HAP-1 (cell line): Measurements from ENCODE around the gene NISCH.
"Not testable (repeated sequence)": the region's sequence is repeated elsewhere in the genome, so short reads cannot be mapped to it uniquely, and the experiment has no call there.

Experiments
- DNase-seq, 2 experiments: peaks; one replicate each; pipeline ENCODE4 v3.0.0-alpha.2; 2016 to 2020; ENCODE audit warnings: low spot score in 2 of 2
- H3K27me3 ChIP-seq: fragments of 250-450 bp; sonication (Bioruptor Pico); 2 replicates; pipeline ENCODE4 v1.5.1; 2020; ENCODE audit warnings: low read depth, mild to moderate bottlenecking, moderate library complexity
- H3K36me3 ChIP-seq: fragments of 250-450 bp; sonication (Bioruptor Pico); replicated peaks from 2 replicates; pipeline ENCODE4 v1.5.1; 2020; ENCODE audit warnings: mild to moderate bottlenecking
- H3K4me1 ChIP-seq: fragments of 250-450 bp; sonication (Bioruptor Pico); 2 replicates; pipeline ENCODE4 v1.5.1; 2020; ENCODE audit warnings: mild to moderate bottlenecking
- H3K4me3 ChIP-seq: fragments of 250-450 bp; sonication (Bioruptor Pico); 2 replicates; pipeline ENCODE4 v1.5.1; 2020; ENCODE audit warnings: mild to moderate bottlenecking, moderate library complexity
- H3K9me3 ChIP-seq: fragments of 250-450 bp; sonication (Bioruptor Pico); 2 replicates; pipeline ENCODE4 v1.5.1; 2020; ENCODE audit warnings: mild to moderate bottlenecking, moderate library complexity
- in situ Hi-C: fragments of 300-500 bp; cut with MboI; formaldehyde crosslinking; loops from 3 replicates; pipeline ENCODE4 v1.14.3; 2020; ENCODE audit warnings: low sequenced_read_pairs, inconsistent platforms, mixed read lengths

The NISCH gene

DNA sequence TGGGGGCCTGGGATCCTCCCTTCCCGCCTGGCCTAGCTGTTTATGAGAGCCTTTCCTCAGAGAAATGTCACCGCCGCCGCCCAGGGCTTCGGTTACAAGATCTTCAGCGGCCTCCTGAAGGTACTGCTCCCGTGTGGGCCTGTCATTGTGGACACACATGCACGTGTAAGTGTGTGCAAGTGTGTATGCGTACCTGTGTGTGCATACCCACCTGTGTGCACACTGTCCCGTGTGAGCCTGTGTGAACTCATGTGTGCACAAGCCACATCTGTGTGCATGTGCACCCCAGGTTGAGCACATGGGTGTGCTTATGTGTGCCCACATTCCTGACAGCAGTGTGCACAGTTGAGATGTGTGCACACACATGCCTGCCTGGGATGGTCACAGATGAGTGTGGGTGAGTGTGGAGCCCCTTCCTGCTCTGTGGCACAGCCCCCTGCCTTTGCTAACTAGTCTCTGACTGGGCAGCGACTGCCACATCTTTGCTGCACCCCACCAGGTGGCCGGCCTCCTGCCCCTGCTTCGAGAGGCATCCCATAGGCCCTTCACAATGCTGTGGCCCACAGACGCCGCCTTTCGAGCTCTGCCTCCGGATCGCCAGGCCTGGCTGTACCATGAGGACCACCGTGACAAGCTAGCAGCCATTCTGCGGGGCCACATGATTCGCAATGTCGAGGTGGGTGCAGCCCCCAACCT lies 64.2 kb downstream of the NISCH start:
- H3K4me1 ChIP-seq: no peaks in the 10 kb centered on the region
- in situ Hi-C loops: no loop called here
- no peak overlapping the region for H3K4me3 ChIP-seq
- H3K27me3 ChIP-seq: no peaks in the 10 kb centered on the region
- H3K36me3 ChIP-seq: peaks cover 13% of the 10 kb centered on the region
- DNase-seq: no peak
- no peaks in the 10 kb centered on the region for H3K9me3 ChIP-seq

DNA sequence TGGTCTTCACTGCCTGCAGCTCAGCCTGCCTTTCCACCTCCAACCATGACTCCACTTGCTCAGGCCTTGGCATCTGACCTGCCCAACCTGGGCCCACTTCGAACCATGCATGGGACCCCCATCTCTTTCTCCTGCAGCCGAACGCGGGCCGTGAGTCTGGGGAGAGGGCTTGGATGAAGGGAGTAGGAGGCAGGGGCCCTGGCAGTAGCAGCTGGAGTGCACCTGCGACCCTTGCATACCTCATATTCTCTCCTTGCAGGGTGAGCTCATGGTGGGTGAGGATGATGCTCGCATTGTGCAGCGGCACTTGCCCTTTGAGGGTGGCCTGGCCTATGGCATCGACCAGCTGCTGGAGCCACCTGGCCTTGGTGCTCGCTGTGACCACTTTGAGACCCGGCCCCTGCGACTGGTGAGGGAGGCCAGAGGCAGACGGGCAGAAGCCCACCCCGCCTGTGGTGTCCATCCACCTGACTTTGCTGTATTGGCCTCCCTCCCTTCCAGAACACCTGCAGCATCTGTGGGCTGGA lies 64.8 kb downstream of the NISCH start:
- no peaks in the 10 kb centered on the region for H3K4me1 ChIP-seq
- in situ Hi-C loops: no loop called here

DNA sequence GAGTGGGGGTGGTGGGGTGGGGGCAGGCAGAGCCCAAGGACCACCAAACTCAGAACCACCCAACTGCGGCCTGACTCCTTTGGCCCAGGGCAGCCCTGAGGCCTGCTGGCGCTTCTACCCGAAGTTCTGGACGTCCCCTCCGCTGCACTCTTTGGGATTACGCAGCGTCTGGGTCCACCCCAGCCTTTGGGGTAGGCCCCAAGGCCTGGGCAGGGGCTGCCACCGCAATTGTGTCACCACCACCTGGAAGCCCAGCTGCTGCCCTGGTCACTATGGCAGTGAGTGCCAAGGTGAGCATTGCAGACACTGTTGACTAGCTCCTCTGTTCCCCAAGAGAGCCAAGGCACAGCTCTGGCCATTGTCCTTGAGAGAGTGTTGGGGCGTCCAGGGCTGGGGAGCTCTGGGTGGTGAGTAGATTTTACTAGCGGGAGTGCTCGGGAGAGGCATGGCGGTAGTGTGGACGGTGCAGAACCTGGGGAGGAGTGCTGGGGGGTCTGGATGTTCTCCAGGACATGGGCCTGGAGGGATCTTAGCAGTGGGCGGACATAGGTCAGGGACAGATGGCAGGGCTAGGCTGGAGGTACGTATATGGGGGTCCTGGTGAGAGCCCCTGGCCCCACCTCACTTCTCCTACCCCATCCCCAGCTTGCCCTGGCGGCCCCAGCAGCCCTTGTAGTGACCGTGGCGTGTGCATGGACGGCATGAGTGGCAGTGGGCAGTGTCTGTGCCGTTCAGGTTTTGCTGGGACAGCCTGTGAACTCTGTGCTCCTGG lies 65.5 kb downstream of the NISCH start:
- in situ Hi-C loops: no loop called here
- DNase-seq: no peak
- no peak overlapping the region for H3K4me3 ChIP-seq

More for the DNA sequence above, 64.8 kb downstream of the NISCH start:
- DNase-seq: no peak
- no peak overlapping the region for H3K4me3 ChIP-seq
- H3K36me3 ChIP-seq: peaks cover 15% of the 10 kb centered on the region
- H3K9me3 ChIP-seq: no peaks in the 10 kb centered on the region
- H3K27me3 ChIP-seq: no peaks in the 10 kb centered on the region

DNA sequence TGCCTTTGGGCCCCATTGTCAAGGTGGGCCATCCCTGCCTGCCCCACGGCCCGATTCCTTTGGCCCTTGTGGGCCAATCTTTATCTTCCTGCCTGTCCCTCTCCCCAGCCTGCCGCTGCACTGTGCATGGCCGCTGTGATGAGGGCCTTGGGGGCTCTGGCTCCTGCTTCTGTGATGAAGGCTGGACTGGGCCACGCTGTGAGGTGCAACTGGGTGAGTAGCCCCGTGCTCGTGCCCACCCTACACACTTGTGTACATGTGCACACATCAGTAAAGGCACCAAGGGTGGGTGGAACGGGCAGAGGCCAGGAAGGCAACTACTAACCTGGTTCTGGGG lies 66.1 kb downstream of the NISCH start:
- no peaks in the 10 kb centered on the region for H3K9me3 ChIP-seq
- in situ Hi-C loops: no loop called here
- peaks cover 28% of the 10 kb centered on the region for H3K36me3 ChIP-seq
- no peak overlapping the region for H3K4me3 ChIP-seq
- H3K27me3 ChIP-seq: no peaks in the 10 kb centered on the region
- no peak for DNase-seq
- H3K4me1 ChIP-seq: no peaks in the 10 kb centered on the region

More for the DNA sequence above, 65.5 kb downstream of the NISCH start:
- H3K9me3 ChIP-seq: no peaks in the 10 kb centered on the region
- H3K4me1 ChIP-seq: no peaks in the 10 kb centered on the region
- peaks cover 22% of the 10 kb centered on the region for H3K36me3 ChIP-seq
- H3K27me3 ChIP-seq: no peaks in the 10 kb centered on the region

DNA sequence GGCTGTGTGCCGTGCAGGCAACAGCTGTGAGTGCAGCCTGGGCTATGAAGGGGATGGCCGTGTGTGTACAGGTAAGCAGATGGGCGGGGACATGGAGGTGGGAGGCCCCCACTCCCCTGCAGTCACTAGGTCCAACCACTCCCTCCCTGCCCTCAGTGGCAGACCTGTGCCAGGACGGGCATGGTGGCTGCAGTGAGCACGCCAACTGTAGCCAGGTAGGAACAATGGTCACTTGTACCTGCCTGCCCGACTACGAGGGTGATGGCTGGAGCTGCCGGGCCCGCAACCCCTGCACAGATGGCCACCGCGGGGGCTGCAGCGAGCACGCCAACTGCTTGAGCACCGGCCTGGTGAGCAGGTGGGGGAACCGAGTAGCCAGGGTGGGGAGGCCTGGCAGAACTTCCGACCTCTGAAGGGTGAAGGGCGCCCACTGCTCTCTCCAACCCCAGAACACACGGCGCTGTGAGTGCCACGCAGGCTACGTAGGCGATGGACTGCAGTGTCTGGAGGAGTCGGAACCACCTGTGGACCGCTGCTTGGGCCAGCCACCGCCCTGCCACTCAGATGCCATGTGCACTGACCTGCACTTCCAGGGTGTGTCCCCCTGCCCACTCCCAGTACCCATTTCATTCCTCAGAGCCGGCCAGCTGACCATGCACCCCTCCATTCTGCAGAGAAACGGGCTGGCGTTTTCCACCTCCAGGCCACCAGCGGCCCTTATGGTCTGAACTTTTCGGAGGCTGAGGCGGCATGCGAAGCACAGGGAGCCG lies 66.7 kb downstream of the NISCH start:
- no peak for DNase-seq
- Histone ChIP-seq H3K36me3 (peaks cover 34% of the 10 kb centered on the region), H3K27me3 (no peaks in the 10 kb centered on the region), H3K4me1 (no peaks in the 10 kb centered on the region), H3K9me3 (no peaks in the 10 kb centered on the region), H3K4me3 (no peak overlapping the region)
- in situ Hi-C loops: no loop called here

DNA sequence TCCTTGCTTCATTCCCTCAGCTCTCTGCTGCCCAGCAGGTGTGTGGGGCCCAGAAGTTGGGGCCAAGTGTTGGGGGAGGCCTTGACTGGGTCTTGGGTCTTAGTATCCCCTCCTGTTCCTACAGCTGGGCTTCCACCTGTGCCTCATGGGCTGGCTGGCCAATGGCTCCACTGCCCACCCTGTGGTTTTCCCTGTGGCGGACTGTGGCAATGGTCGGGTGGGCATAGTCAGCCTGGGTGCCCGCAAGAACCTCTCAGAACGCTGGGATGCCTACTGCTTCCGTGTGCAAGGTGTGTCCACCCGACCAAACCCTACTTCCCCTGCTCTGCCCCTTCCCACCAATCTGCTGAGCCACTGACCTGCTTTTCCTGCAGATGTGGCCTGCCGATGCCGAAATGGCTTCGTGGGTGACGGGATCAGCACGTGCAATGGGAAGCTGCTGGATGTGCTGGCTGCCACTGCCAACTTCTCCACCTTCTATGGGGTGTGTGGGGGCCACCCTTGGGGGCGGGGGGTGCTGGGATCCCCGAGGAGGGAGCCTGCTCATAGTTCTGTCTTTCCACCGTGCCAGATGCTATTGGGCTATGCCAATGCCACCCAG lies 67.3 kb downstream of the NISCH start:
- Histone ChIP-seq H3K36me3 (peaks cover 41% of the 10 kb centered on the region), H3K9me3 (no peaks in the 10 kb centered on the region), H3K4me3 (no peak overlapping the region), H3K4me1 (no peaks in the 10 kb centered on the region), H3K27me3 (no peaks in the 10 kb centered on the region)
- in situ Hi-C loops: no loop called here
- DNase-seq: no peak

DNA sequence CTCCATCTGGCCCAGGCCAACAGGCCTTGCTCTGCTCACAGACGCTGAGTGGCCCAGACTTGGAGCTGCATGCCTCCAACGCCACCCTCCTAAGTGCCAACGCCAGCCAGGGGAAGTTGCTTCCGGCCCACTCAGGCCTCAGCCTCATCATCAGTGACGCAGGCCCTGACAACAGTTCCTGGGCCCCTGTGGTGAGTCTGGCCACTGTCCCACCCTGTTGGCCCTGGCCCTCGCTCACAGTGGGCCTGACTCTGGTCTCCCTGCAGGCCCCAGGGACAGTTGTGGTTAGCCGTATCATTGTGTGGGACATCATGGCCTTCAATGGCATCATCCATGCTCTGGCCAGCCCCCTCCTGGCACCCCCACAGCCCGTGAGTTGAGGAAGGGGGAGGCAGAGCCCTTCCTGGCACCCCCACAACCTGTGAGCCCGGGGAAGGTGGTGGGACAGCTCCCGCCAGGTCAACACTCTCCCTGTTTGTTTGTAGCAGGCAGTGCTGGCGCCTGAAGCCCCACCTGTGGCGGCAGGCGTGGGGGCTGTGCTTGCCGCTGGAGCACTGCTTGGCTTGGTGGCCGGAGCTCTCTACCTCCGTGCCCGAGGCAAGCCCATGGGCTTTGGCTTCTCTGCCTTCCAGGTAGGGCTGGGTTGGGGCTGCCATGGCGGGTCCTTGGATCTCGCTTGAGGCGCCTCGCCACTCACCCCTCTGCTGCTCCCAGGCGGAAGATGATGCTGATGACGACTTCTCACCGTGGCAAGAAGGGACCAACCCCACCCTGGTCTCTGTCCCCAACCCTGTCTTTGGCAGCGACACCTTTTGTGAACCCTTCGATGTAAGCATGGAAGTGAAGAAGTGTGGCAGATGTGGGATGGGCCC lies 68.2 kb downstream of the NISCH start:
- Histone ChIP-seq H3K4me3 (no peak overlapping the region), H3K27me3 (no peaks in the 10 kb centered on the region), H3K9me3 (no peaks in the 10 kb centered on the region), H3K4me1 (no peaks in the 10 kb centered on the region), H3K36me3 (peaks cover 50% of the 10 kb centered on the region)
- DNase-seq: no peak
- in situ Hi-C loops: no loop called here

DNA sequence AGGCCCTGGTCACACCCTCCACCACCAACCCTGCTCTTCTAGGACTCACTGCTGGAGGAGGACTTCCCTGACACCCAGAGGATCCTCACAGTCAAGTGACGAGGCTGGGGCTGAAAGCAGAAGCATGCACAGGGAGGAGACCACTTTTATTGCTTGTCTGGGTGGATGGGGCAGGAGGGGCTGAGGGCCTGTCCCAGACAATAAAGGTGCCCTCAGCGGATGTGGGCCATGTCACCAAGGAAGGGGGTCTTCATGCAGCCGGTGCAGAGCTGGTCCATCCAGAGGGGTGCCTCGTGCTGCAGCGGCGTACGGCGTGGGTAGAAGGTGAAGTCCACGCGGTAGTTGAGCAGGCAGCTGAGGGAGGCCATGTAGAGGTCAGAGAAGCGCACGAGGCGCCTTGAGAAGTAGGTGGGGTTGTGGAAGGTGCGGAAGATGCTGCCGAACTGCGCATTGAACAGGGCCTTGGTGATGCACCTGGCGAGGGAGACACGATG lies 68.9 kb downstream of the NISCH start:
- Histone ChIP-seq H3K4me3 (no peak overlapping the region), H3K36me3 (peaks cover 56% of the 10 kb centered on the region), H3K4me1 (no peaks in the 10 kb centered on the region), H3K27me3 (no peaks in the 10 kb centered on the region), H3K9me3 (no peaks in the 10 kb centered on the region)
- in situ Hi-C loops: no loop called here
- DNase-seq: no peak

DNA sequence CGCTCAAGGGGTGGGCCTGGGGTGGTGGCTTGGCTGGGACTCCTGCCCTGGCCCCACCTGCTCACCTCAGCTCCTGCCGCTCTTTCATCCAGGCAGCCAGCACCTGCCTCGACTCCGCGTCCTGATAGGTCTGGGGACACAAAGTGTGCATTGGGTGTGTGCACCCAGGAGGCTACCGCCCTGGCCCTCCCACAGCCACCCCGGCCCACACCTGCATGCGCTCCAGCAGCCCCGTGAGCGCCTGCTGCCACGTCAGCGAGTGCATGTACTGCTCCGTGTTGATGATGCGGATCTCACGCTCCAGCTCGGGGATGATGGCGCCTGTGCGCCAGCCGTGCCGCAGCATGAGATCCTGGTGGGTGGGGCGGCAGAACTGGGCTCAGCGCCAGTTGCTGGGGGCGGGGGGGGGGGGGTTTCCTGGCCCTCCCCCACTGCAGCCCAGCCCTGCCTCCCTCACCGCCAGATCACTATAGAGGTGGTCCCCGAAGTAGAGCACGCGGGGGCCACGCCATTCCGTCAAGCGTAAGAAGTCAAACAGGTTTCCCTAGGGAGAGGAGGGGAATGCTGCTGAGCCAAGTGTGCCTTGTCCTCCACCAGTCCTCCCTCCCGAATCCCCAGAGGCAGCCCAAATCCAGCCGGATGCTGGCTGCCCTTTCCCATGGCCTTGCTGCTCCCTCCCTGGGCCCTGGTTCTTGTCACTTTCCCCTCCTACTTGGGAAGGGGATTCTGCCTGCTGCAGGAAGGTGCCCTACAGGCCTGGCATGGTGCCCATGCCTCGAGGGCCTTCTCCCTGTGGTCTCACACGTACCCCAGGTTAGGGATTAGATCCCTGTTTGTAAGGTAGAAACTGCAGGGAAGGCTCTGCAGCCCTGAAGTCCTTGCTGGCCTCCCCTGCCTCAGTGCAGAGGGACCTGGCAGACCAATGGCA lies 69.6 kb downstream of the NISCH start:
- DNase-seq: no peak
- H3K4me1 ChIP-seq: no peaks in the 10 kb centered on the region
- H3K27me3 ChIP-seq: no peaks in the 10 kb centered on the region
- in situ Hi-C loops: no loop called here
- H3K9me3 ChIP-seq: no peaks in the 10 kb centered on the region
- H3K4me3 ChIP-seq: no peak overlapping the region
- H3K36me3 ChIP-seq: peaks cover 62% of the 10 kb centered on the region

DNA sequence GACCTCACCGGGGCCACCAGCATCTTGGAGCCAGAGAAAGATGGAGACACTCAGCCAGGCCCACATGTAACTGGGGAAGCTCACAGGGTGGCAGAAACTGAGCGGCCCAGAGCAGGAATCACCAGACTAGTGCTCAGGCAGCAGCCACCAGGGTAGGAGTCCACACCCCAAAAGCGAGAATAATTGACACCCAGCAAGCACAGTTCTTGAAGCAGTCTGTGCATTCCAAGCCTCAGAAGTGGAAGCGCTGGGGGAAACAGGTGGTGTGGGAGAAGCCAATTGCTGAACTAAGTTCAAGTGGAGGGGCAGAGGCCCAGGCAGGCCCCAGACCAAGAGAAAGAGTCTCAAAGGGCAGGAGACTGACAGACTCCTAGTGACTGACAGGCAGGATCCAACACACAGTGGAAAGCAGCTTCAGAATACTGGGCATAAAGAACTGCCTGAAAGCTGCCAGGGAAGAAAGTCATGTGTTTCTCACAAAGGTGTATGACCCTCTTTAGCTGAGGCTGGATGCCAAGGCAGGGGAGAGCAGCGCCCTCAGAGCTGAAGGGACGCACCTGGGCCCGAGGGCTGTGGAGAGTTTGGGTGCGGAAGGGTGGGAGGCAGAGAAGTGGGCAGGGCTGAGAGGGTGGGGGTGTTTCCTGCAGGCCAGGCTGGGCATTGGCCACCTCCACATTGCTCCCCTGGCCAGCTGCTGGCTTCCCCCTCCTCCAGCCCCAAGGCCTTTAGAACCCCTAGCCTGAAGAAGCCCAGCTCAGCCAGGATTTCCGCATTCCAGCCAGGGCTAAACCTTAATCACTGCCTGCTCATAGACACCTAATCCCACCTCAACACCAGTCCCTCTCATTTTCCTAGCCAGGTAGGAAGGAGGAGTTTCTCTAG lies 70.5 kb downstream of the NISCH start:
- Histone ChIP-seq H3K4me1 (no peaks in the 10 kb centered on the region), H3K4me3 (no peak overlapping the region), H3K36me3 (peaks cover 71% of the 10 kb centered on the region), H3K27me3 (no peaks in the 10 kb centered on the region), H3K9me3 (no peaks in the 10 kb centered on the region)
- no peak for DNase-seq
- in situ Hi-C loops: no loop called here

DNA sequence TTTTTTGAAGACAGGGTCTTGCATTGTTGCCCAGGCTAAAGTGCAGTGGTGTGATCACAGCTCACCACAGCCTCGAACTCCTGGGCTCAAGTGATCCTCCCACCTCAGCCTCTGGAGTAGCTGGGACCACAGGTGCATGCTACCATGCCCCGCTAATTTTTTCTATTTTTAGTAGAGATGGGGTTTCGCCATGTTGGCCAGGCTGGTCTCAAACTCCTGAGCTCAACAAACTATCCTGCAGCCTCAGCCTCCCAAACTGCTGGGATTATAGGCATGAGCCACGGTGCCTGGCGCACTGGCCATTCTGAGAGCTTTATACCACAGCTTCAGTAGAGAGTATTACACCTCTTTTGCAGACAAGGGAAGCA lies 71.3 kb downstream of the NISCH start:
- H3K4me3 ChIP-seq, H3K4me1 ChIP-seq, H3K27me3 ChIP-seq, DNase-seq, H3K9me3 ChIP-seq, in situ Hi-C loops: not testable (repeated sequence)
- H3K36me3 ChIP-seq: peaks cover 71% of the 10 kb centered on the region
